ENCODE data around the gene GBP2. TPM values are rescaled to one million over a fixed set of nuclear protein-coding genes. Genes with fewer than 3 reads are reported as not detected.

Gene GBP2
- total RNA-seq, 1 donor from 2014 or later, result 0.79 TPM

DNA sequence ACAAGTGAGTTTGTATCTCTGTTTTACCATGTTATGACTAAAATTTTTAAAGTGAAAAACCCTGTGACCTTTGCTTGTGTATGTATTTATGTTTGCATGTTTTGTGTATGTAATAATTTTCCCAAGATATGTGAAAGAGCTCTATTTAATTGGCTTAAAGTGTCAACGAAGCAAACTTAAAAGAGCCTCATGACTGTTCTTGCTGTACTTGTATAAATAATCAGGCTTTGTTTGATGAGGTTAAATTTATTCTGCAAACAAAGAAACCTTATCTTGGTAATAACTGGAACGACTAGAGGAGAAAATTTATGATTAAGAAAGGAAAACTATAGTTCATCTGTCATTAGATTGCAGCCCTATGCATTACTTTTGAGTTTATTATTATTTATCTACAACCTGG lies 43.3 kb upstream of the GBP2 start:
- TF ChIP-seq, protein P1, sequence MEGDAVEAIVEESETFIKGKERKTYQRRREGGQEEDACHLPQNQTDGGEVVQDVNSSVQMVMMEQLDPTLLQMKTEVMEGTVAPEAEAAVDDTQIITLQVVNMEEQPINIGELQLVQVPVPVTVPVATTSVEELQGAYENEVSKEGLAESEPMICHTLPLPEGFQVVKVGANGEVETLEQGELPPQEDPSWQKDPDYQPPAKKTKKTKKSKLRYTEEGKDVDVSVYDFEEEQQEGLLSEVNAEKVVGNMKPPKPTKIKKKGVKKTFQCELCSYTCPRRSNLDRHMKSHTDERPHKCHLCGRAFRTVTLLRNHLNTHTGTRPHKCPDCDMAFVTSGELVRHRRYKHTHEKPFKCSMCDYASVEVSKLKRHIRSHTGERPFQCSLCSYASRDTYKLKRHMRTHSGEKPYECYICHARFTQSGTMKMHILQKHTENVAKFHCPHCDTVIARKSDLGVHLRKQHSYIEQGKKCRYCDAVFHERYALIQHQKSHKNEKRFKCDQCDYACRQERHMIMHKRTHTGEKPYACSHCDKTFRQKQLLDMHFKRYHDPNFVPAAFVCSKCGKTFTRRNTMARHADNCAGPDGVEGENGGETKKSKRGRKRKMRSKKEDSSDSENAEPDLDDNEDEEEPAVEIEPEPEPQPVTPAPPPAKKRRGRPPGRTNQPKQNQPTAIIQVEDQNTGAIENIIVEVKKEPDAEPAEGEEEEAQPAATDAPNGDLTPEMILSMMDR (IDR thresholded peaks at IDR 0.05; ENCODE audit: insufficient read depth, low read length, severe bottlenecking), result no peak
- H3K4me3 ChIP-seq (ENCODE audit: low read depth, low read length), result no peak overlapping the region
- FAIRE-seq (no peak), DNase-seq (ENCODE audit: low read depth) (no peak)
- H3K27me3 ChIP-seq (ENCODE audit: control insufficient read depth, insufficient read depth, low read length), result no peaks in the 10 kb centered on the region
- no peaks in the 10 kb centered on the region for H3K36me3 ChIP-seq (ENCODE audit: control insufficient read depth, insufficient read depth, low read length)

DNA sequence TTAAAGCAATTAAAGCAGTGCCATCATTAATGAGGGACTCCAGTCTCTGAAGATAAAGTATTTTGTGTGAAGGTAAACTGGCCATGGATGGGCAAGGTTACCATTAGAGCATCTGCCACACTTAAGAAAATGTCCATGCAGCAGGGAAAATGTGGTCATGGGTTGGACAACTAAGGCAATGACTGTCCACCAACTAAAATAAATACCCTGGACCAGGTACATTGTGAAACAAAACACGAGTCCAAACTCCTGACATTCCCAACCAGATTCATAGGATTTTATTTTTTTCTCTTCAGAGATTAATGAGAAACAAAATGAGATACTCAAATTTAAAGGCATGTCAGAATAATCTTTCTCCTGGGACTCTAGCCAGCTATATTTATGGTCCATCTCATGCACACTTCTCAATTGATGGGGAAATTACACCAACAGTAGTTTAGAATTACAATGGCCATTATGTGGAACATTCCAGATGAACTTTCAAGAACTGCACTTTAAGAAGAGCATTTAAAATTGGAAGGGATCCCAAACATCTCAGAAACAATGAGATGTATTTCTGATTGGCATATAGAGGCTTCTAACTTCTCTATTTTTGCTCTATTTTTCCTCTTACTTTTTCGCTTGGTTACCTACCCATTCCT lies 41.8 kb upstream of the GBP2 start:
- FAIRE-seq (no peak), DNase-seq (ENCODE audit: low read depth) (no peak)
- Histone ChIP-seq H3K36me3 (ENCODE audit: control insufficient read depth, insufficient read depth, low read length) (no peaks in the 10 kb centered on the region), H3K4me3 (ENCODE audit: low read depth, low read length) (no peak overlapping the region), H3K27me3 (ENCODE audit: control insufficient read depth, insufficient read depth, low read length) (no peaks in the 10 kb centered on the region)
- TF ChIP-seq, protein P1 (IDR thresholded peaks at IDR 0.05; ENCODE audit: insufficient read depth, low read length, severe bottlenecking), result no peak

DNA sequence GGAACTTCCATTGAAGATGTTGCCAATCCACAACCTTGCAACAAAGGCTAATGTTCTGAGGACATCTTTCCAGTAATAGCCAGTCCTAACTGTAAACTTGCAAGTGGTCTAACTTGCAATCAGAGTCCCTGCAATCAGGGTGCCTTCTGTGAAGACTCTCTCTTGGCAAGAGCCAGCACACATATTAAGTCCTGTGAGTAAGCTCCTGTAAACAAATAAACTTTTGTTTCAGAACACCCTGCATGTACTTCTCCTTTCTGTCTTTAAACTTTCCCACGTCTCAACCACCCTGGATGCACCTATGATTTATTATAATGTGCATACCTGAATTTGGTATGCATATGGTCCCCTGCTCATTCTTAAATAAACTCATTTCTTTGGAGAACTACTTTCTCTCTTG lies 40.8 kb upstream of the GBP2 start:
- no peaks in the 10 kb centered on the region for H3K36me3 ChIP-seq (ENCODE audit: control insufficient read depth, insufficient read depth, low read length)
- no peaks in the 10 kb centered on the region for H3K27me3 ChIP-seq (ENCODE audit: control insufficient read depth, insufficient read depth, low read length)
- H3K4me3 ChIP-seq (ENCODE audit: low read depth, low read length), result no peak overlapping the region
- DNase-seq (ENCODE audit: low read depth) (no peak), FAIRE-seq (peak; percentile 13)
- TF ChIP-seq, protein P1 (IDR thresholded peaks at IDR 0.05; ENCODE audit: insufficient read depth, low read length, severe bottlenecking), result no peak

DNA sequence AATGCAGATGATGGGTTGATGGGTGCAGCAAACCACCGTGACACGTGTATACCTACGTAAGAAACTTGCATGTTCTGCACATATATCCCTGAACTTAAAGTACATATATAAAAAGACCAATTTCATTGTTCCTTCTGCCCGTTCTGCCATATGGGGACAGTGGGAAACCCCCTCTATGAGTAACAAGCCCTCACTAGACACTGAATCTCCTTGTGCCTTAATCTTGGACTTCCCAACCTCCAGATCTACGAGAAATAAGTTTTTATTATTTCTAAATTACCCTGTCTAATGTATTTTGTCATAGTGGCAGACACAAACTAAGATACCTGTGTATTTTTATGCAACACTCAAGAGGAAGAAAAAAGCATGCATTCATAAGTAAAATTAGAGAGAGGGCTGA lies 39.9 kb upstream of the GBP2 start:
- DNase-seq (ENCODE audit: low read depth) (no peak), FAIRE-seq (no peak)
- TF ChIP-seq, protein P1 (IDR thresholded peaks at IDR 0.05; ENCODE audit: insufficient read depth, low read length, severe bottlenecking), result no peak
- Histone ChIP-seq H3K27me3 (ENCODE audit: control insufficient read depth, insufficient read depth, low read length) (no peaks in the 10 kb centered on the region), H3K4me3 (ENCODE audit: low read depth, low read length) (no peak overlapping the region), H3K36me3 (ENCODE audit: control insufficient read depth, insufficient read depth, low read length) (no peaks in the 10 kb centered on the region)

DNA sequence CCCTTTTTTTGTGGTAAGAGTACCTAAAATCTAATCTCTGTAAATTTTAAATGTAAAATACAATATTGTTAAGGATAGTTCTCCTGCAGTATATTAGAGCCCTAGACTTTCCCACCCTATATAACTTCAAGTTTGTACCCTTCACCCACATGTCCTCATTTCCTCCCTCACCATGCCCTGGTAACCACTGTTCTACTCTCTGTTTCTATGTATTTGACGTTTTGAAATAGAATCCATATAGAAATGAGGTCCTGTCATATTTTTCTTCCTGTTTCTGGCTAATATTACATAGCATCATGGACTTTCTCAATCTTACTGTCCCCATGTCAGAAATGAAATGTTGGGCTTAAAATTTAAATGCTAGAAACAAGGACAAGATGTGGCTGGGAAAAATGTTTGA lies 25.1 kb upstream of the GBP2 start:
- Histone ChIP-seq H3K4me3 (ENCODE audit: low read depth, low read length) (no peak overlapping the region), H3K27me3 (ENCODE audit: control insufficient read depth, insufficient read depth, low read length) (no peaks in the 10 kb centered on the region), H3K36me3 (ENCODE audit: control insufficient read depth, insufficient read depth, low read length) (no peaks in the 10 kb centered on the region)
- no peak for DNase-seq (ENCODE audit: low read depth)
- TF ChIP-seq, protein P1 (IDR thresholded peaks at IDR 0.05; ENCODE audit: insufficient read depth, low read length, severe bottlenecking), result no peak
- FAIRE-seq, result no peak

DNA sequence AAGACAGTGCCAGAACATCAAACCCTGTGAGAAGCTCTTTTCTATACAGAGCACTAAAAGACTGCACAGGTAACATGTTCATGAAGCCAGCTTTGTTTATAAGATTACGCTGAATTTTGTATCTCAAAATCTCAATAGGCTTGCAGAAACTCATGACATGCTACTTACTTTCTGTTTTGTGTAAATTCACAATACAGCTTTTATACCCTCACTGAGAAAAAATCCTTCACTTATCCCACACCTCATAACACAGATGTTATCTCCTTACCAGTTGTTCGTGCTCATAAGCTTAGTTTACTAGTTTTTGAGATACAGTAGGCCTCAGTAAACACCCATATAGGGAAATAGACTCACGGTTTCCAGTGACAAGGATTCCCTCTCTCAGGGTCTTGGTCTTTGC lies 24.1 kb upstream of the GBP2 start:
- DNase-seq (ENCODE audit: low read depth) (no peak), FAIRE-seq (no peak)
- TF ChIP-seq, protein P1 (IDR thresholded peaks at IDR 0.05; ENCODE audit: insufficient read depth, low read length, severe bottlenecking), result no peak
- H3K27me3 ChIP-seq (ENCODE audit: control insufficient read depth, insufficient read depth, low read length), result no peaks in the 10 kb centered on the region
- H3K4me3 ChIP-seq (ENCODE audit: low read depth, low read length), result no peak overlapping the region
- no peaks in the 10 kb centered on the region for H3K36me3 ChIP-seq (ENCODE audit: control insufficient read depth, insufficient read depth, low read length)

Data from bronchial epithelial cell (primary cell).